ENCODE results near the gene ZSCAN31.
A peak's percentile ranks its signal among the peaks of the same experiment; 100 is the strongest.
"Not testable (repeated sequence)": the region's sequence is repeated elsewhere in the genome, so short reads cannot be mapped to it uniquely, and the experiment has no call there.

Gene ZSCAN31

DNA sequence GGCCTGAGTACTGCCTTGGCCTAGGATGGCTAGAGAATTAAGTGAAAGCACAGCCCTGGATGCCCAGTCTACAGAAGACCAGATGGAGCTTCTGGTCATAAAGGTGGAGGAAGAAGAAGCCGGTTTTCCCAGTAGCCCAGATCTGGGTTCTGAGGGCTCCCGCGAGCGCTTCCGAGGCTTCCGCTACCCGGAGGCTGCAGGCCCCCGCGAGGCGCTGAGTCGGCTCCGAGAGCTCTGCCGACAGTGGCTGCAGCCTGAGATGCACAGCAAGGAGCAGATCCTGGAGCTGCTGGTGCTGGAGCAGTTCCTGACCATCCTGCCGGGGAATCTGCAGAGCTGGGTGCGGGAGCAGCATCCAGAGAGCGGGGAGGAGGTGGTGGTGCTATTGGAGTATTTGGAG lies 23.6 kb upstream of the ZSCAN31 start:
- not testable (repeated sequence) for H3K4me1 ChIP-seq (ENCODE audit: insufficient read depth, low read length); H3K36me3 ChIP-seq (ENCODE audit: insufficient read depth, low read length); H3K9me3 ChIP-seq (ENCODE audit: control insufficient read depth, insufficient read depth, low read length); H3K9ac ChIP-seq (ENCODE audit: low read depth, low read length)

DNA sequence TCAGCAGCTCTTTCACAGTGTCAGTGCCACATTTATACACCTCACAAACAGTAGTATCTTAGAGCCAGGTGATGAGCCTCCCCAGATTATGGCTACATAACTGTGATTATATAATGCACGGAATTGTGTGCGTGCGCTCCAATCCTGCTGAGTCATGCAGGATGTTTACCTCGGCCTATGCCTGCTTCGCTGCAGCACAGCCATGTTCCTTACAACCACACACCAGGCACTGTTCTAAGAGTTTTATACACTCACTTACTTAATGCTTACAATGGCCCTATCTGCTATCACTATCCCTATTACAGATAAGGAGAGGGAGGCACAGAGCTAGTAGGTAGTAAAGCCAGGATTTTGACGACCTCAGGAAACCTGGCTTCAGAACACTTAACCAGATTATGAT lies 21.1 kb upstream of the ZSCAN31 start:
- Histone ChIP-seq H3K9ac (ENCODE audit: low read depth, low read length) (no peak overlapping the region), H3K4me1 (ENCODE audit: insufficient read depth, low read length) (0 out of 2 replicates have a peak, but pooled peaks cover 3% of the 10 kb centered on the region), H3K36me3 (ENCODE audit: insufficient read depth, low read length) (peaks cover 3% of the 10 kb centered on the region; the same call in 1 of the 2 replicates), H3K9me3 (ENCODE audit: control insufficient read depth, insufficient read depth, low read length) (peaks cover 3% of the 10 kb centered on the region; the same call in 1 of the 2 replicates)

DNA sequence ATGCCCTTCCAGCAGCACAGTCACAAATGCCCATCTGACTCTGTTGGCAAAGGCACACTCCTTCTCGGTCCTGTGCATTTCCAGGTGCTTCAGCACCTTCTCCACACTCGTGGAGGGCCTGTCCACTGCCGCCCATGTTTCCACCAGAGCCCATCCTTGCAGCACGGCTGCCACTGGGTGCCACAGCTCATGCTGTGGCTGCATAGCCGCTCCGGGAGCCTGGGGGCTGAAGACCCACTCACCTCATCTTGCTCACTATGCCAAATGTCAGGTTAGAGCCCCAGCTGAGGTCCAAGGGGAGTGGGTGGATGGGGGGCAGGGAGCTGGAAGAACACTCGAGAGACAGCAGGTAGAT lies 20.7 kb upstream of the ZSCAN31 start:
- Histone ChIP-seq H3K36me3 (ENCODE audit: insufficient read depth, low read length) (peaks cover 3% of the 10 kb centered on the region; the same call in 1 of the 2 replicates), H3K9me3 (ENCODE audit: control insufficient read depth, insufficient read depth, low read length) (peaks cover 3% of the 10 kb centered on the region; the same call in 1 of the 2 replicates), H3K4me1 (ENCODE audit: insufficient read depth, low read length) (0 out of 2 replicates have a peak, but pooled peaks cover 3% of the 10 kb centered on the region), H3K9ac (ENCODE audit: low read depth, low read length) (no peak overlapping the region)

DNA sequence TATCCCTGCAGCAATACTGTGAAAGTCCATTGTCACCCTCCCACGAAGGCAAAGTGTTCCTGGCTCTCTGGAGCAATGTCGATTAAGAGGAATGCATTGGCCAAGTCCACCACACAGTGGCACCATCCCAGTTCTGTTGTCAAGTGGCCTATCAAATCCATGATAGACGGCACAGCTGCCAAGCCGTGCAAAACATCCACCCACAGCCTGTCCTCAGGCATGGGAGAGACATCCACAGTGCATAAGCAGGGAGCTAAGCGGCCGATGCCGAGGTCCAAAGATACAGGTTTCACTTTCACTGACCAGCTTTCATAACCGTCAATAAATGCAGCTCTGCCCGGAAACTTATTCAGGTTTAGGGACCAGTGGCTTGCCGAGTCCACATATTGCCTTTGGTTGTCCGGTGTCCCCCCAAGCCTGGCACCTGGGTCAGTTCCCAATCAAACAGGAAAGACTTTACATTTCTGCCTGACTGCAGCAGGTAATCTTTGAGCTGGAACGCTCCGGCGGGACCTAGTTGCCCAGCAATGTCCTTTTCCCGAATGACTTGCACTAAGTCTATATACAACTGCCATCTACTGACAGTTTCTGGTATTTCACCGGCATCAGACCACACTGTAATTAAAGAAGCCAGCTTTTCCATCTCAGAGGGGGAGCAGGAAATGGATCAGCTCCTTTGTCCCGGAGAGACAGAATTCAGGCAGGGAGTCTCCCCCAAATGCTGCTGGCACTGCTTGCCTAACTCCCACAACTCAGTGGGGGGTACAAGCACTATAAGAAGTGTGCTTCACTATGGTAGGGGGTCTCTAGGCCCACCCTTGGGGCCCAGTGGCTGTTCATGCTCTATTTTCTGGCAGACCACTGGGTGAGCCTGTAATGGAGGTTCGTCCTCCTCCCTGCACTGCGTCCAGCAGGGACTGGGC lies 20.1 kb upstream of the ZSCAN31 start:
- H3K9ac ChIP-seq (ENCODE audit: low read depth, low read length): peak overlapping the region; percentile 56; the same call in 1 of the 2 replicates
- H3K36me3 ChIP-seq (ENCODE audit: insufficient read depth, low read length): peaks cover 3% of the 10 kb centered on the region; the same call in 1 of the 2 replicates
- H3K9me3 ChIP-seq (ENCODE audit: control insufficient read depth, insufficient read depth, low read length): peaks cover 3% of the 10 kb centered on the region; the same call in 1 of the 2 replicates
- H3K4me1 ChIP-seq (ENCODE audit: insufficient read depth, low read length): 0 out of 2 replicates have a peak, but pooled peaks cover 3% of the 10 kb centered on the region

DNA sequence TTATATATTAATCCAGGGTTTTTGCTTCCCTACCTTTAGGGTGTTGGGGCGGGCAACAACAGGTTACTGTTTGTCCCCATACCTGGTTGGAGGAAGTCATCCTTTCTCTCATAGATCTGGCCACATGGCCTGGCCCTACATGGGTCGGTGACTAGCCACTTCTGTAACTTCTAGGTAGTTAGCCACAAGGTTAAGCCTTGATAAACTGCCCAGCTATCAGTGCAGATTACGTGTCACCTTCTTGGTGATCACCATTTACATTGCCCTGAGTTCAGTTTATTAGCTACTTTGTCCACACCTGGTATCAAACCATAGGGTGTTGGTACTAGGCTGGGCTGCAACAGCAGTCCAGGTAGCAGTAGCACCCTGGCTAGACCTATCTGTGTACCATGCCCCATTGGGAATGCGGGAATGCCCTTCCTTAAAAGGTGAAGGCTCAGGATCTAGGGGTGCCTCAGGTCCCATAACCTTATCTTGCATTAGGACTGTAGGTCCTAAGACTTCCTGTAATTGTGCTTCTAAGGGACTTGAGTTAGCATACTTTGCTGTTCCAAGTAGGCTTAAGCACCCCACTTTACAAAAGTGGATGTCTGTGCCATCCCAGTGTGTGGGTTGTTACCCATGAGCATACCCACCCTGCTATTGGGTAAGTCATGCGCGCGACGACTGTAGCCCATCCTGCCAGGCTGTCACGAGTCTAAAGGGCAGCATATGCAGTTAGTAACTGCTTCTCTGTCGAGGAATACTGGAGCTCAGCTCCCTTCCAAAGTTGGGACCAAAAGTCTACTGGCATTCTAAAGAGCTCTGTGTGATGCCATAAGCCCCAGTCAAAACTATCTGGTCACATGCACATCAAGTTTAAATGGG lies 19.0 kb upstream of the ZSCAN31 start:
- Histone ChIP-seq H3K4me1 (ENCODE audit: insufficient read depth, low read length) (peaks cover 3% of the 10 kb centered on the region; the same call in 1 of the 2 replicates), H3K9me3 (ENCODE audit: control insufficient read depth, insufficient read depth, low read length) (peaks cover 3% of the 10 kb centered on the region; the same call in 1 of the 2 replicates), H3K36me3 (ENCODE audit: insufficient read depth, low read length) (peaks cover 3% of the 10 kb centered on the region; the same call in 1 of the 2 replicates), H3K9ac (ENCODE audit: low read depth, low read length) (no peak overlapping the region)

DNA sequence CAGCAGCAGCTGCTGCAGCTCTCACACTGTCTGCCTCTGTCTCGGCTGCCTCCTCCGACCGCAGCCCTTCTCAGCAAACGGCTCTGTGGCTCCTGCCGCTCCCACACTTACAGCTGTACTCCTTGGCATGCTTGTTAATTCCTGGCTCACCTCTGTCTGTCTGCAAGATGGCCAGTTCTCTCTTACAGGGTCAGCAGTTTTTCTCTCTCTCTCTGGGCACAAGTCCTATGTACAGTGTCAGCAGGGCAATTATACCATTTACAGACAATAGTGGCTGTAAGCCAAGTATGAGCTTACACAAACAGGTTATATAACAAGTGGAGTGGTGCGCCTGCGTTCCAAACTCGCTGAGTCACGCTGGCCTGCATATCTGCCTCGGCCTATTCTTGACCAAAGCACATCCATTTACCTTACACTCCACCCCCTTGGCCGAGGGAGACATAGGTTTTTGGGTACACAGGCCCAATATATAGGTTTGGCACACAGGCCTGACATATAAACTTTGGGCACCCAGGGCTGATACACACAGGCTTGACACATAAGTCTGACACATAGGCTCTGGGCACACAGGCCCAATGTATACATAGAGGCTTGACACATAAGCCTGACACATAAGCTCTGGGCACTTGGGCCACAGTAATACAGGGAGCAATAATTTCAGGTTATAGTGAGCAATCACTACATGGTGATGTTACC lies 18.2 kb upstream of the ZSCAN31 start:
- Histone ChIP-seq H3K36me3 (ENCODE audit: insufficient read depth, low read length) (peaks cover 3% of the 10 kb centered on the region; the same call in 1 of the 2 replicates), H3K4me1 (ENCODE audit: insufficient read depth, low read length) (peaks cover 3% of the 10 kb centered on the region; the same call in 1 of the 2 replicates), H3K9ac (ENCODE audit: low read depth, low read length) (no peak overlapping the region), H3K9me3 (ENCODE audit: control insufficient read depth, insufficient read depth, low read length) (peaks cover 3% of the 10 kb centered on the region; the same call in 1 of the 2 replicates)

DNA sequence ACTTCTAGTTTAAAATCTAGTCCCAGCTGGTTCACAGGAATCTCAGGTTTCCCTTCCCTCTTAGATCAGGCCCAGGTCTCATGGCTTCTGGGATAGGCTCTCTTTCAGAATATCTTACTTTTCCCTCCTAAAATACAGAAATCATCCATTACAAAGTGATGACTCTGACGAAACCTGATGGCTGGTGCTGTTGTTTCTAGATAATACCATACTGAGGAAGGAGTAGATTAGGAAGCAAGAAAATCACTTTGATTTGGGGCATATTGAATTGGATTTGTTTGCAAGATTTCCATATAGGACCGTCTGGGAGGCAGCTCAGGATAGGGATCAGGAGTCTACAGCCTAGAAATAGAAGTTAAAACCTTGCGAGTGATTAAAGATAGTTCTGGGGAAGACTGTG lies 17.4 kb upstream of the ZSCAN31 start:
- H3K9me3 ChIP-seq (ENCODE audit: control insufficient read depth, insufficient read depth, low read length): peaks cover 3% of the 10 kb centered on the region; the same call in 1 of the 2 replicates
- peaks cover 3% of the 10 kb centered on the region; the same call in 1 of the 2 replicates for H3K4me1 ChIP-seq (ENCODE audit: insufficient read depth, low read length)
- no peak overlapping the region for H3K9ac ChIP-seq (ENCODE audit: low read depth, low read length)
- H3K36me3 ChIP-seq (ENCODE audit: insufficient read depth, low read length): peaks cover 3% of the 10 kb centered on the region; the same call in 1 of the 2 replicates

DNA sequence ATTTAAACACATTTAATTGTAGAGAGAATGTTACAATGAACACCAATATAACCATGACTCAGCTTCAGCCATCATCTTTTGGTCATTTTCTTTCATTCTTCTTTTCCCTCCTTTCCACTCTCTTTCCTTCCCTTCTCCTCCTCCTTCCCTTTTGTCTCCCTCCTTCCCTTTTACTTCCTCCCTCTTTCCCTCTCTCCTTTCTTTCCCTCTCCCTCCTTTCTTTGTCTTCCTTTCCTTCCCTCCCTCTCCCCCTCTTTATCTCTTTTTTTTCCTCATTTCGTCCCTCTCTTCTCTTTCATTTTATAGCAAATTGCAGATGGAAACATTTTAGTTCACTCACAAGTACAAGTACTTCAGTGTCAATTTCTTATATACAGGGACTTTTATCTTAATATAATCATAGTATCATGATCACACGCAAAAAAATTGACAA lies 15.6 kb upstream of the ZSCAN31 start:
- Histone ChIP-seq H3K9me3 (ENCODE audit: control insufficient read depth, insufficient read depth, low read length) (no peaks in the 10 kb centered on the region; the same call in 1 of the 2 replicates), H3K9ac (ENCODE audit: low read depth, low read length) (no peak overlapping the region), H3K36me3 (ENCODE audit: insufficient read depth, low read length) (0 out of 2 replicates have a peak, but pooled peaks cover 3% of the 10 kb centered on the region), H3K4me1 (ENCODE audit: insufficient read depth, low read length) (peaks cover 2% of the 10 kb centered on the region; the same call in 1 of the 2 replicates)

DNA sequence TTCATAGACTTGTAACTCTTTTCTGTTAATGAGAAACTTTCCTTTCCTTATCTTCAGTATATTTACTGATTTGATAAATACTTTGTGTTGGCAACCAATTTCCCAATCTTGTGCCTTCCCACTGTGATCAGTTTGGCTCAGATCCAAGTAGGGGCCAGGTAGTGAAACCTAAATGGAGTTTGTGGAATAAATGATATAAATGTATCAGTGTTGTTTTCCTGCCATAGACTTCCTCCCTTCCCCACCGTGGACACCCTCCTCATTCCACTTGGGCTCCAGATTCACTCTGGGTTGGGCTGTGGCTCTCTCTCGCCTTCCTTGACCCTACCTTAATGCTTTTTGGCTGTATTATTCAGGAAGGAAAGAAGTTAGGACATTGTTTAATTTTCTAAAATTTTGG lies 15.1 kb upstream of the ZSCAN31 start:
- H3K9ac ChIP-seq (ENCODE audit: low read depth, low read length): peak overlapping the region; percentile 99; the same call in 1 of the 2 replicates
- H3K9me3 ChIP-seq (ENCODE audit: control insufficient read depth, insufficient read depth, low read length): no peaks in the 10 kb centered on the region; the same call in 1 of the 2 replicates
- H3K36me3 ChIP-seq (ENCODE audit: insufficient read depth, low read length): 0 out of 2 replicates have a peak, but pooled peaks cover 3% of the 10 kb centered on the region

DNA sequence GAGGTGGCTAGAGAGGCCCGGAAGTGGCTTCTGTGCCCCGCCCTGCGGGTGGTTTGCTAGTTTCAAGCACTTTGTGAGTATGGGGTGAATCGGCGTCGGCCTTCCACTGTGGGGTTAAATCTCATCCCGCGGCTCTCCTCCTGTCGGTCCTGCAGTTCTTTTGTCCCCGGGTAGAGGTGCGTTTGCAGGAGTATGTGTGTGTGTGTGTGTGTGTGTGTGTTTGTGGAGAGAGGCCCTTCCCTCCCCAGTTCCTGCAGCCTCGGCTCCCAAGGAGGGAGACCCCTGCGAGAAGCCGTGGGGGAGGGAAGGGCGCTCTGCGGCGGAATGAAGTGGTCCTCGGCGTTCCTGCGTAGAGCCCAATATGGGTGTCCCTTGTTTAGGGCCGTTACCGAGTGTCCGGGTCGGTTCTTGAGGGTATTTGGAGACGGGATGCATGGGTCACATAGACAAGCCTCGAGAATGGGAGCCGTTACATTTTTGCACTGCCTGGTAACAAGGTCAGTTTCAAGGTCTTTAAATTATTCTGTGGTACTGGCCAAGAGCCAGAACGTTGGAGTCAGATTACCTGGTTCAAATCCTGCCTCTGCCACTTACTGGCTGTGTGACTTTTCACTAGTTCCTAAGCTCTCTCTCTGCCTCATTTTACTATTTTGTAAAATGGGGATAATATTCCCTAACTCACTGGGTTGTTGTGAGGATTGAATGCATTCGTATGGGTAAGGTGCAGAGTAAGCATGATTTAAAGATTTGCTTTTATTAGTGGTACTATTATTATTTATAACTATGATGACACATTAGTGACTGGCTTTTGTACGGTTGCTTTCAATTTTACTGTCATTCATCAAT lies 14.2 kb upstream of the ZSCAN31 start, which contains the start of gene ZKSCAN3:
ZKSCAN3 (plus strand) TSS at position 56 of the 846 bp plus-strand sequence. CDS start 9,640 bp downstream, outside the sequence.
- peak within 1 kb of the TSS; percentile 99 for H3K9ac ChIP-seq (ENCODE audit: low read depth, low read length)
- no peaks in the 10 kb centered on the region; the same call in 1 of the 2 replicates for H3K4me1 ChIP-seq (ENCODE audit: insufficient read depth, low read length)
- H3K9me3 ChIP-seq (ENCODE audit: control insufficient read depth, insufficient read depth, low read length): no peaks in the 10 kb centered on the region; the same call in 1 of the 2 replicates
- 0 out of 2 replicates have a peak, but pooled peaks cover 3% of the 10 kb centered on the region for H3K36me3 ChIP-seq (ENCODE audit: insufficient read depth, low read length)

More for the DNA sequence above, 15.1 kb upstream of the ZSCAN31 start:
- H3K4me1 ChIP-seq (ENCODE audit: insufficient read depth, low read length): no peaks in the 10 kb centered on the region; the same call in 1 of the 2 replicates

DNA sequence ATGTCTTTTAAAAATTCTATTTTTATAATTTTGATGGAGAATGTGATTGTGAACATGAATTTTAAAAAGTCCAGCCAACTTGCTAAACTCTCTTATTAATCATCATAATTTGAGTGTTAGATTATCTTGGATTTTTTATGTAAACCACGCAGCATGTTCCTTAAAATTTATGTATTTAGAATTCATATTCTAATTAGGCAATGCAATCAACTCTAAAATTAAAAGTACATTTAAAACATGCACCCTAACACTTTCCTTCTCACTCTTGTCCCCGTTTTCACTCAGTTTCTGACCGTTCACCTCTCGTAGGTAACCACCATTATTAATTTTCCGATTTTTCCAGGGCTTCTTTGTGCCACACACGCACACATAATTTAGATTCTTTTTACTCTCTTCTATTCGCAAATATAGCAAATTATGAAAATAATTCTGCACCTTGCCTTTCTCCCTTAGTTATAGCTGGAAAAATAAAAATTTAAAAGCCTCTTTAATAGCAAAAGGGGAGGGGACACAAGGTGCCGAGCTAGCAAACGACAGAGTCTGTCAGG lies 13.5 kb upstream of the ZSCAN31 start:
- Histone ChIP-seq H3K9ac (ENCODE audit: low read depth, low read length) (peak overlapping the region; percentile 99), H3K36me3 (ENCODE audit: insufficient read depth, low read length) (0 out of 2 replicates have a peak, but pooled peaks cover 3% of the 10 kb centered on the region), H3K4me1 (ENCODE audit: insufficient read depth, low read length) (no peaks in the 10 kb centered on the region; the same call in 1 of the 2 replicates), H3K9me3 (ENCODE audit: control insufficient read depth, insufficient read depth, low read length) (no peaks in the 10 kb centered on the region; the same call in 1 of the 2 replicates)

DNA sequence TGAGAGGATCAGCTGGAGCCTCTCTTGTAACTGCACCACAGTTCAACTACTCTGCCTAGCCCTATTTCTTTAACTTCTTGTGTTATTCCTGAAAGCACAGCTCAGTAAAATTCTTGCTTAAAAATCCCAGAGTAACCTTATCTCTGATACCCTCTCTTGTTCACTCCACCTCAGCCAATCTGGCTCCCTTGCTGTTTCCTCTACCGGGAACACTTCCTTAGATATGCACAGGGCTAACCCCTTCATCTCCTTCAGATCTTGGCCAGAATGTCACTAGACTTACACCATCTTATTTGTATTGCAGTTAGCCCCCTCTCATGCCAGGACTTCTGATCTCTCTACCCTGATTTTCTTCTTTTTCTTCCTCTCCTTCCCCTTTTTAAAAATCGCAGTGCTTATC lies 11.2 kb upstream of the ZSCAN31 start:
- Histone ChIP-seq H3K9ac (ENCODE audit: low read depth, low read length) (no peak overlapping the region), H3K9me3 (ENCODE audit: control insufficient read depth, insufficient read depth, low read length) (no peaks in the 10 kb centered on the region), H3K36me3 (ENCODE audit: insufficient read depth, low read length) (no peaks in the 10 kb centered on the region), H3K4me1 (ENCODE audit: insufficient read depth, low read length) (no peaks in the 10 kb centered on the region; the same call in 1 of the 2 replicates)

Measured in ES-I3 (cell line).